HG03095 (cell line): ENCODE data around the gene MAP4K3.
A peak's percentile ranks its signal among the peaks of the same experiment; 100 is the strongest.
"Not testable (repeated sequence)": the region's sequence is repeated elsewhere in the genome, so short reads cannot be mapped to it uniquely, and the experiment has no call there.

Experiments used
- ATAC-seq: cut with Tn5 transposase; IDR thresholded peaks from one replicate; pipeline ENCODE4 v1.9.1; 2021; ENCODE audit warnings: moderate library complexity; ENCODE audit not compliant: unreplicated experiment

MAP4K3 gene

DNA sequence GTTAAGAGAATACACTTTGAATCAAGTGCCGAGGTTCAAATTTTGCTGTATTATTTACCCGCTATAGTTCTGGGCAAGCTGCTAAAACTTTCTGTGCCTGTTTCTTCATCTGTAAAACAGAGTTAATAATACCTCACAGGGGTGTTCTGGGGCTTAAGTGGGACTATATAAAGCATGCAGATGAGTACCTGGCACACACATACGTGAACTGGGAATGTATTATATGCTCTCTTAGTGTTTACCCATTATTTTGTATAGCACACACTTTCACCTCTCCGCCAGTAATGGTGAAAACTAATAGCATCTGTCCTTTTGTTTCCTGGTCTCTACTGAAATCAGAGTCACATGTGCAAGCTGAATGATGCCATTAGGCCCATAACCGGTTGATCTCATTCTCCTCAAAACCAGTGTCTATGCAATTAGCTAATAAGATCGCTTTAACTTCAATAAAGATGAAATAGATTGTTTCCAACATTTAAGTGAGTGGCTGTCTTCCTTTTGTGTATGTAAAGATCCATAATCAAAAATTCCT lies 189.5 kb downstream of the MAP4K3 start:
- ATAC-seq = no peak

DNA sequence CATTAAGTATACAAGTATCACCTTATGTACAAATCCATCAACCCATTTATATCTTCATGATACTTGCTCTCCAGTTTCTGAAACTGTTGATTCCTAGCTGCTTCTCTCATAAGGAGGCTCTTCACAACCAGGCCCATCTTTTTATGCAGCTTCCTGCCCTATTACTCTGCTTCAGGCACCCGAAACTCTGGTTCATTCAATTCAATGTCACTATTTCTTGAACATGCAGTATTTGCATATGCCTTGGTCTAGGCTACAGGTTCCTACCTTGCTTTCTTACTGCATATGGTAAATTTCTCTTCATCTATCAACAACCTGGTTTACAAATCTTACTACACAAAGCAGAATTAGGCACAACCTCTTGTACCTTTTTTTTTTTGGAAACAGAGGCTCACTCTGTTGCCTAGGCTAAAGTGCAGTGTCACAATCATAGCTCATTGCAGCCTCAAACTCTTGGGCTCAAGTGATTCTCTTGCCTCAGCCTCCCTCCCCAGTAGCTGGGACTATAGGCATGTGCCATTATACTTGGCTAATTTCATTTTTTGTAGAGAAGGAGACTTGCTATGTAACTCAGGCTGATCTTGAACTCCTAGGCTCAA lies 190.6 kb downstream of the MAP4K3 start:
- ATAC-seq = no peak

DNA sequence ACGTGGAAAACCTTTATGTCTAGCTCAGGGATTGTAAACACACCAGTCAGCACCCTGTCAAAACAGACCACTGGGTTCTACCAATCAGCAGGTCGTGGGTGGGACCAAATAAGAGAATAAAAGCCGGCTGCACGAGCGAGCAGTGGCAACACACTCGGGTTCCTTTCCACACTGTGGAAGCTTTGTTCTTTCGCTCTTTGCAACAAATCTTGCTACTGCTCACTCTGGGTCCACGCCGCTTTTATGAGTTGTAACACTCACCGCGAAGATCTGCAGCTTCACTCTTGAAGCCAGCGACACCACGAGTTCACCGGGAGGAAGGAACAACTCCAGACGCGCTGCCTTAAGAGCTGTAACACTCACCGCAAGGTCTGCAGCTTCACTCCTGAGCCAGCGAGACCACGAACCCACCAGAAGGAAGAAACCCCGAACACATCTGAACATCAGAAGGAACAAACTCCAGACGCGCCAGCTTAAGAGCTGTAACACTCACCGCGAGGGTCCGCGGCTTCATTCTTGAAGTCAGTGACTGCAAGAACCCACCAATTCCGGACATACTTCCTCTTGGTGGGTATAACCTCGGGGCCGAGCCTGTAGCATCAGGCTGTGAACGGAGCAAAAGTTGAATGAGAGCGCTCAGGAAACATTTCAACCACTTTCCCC lies 192.0 kb downstream of the MAP4K3 start:
- ATAC-seq = not testable (repeated sequence)

DNA sequence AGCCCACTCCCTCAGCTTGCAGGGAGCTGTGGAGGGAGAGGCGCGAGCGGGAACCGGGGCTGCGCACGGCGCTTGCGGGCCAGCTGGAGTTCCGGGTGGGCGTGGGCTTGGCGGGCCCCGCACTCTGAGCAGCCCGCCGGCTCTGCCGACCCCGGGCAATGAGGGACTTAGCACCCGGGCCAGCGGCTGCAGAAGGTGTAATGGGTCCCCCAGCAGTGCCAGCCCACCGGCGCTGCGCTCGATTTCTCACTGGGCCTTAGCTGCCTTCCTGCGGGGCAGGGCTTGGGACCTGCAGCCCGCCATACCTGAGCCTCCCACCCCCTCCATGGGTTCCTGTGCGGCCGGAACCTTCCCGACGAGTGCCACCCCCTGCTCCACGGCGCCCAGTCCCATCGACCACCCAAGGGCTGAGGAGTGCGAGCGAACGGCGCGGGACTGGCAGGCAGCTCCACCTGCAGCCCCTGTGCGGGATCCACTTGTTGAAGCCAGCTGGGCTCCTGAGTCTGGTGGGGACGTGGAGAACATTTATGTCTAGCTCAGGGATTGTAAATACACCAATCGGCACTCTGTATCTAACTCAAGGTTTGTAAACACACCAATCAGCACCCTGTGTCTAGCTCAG lies 192.7 kb downstream of the MAP4K3 start:
- not testable (repeated sequence) for ATAC-seq

DNA sequence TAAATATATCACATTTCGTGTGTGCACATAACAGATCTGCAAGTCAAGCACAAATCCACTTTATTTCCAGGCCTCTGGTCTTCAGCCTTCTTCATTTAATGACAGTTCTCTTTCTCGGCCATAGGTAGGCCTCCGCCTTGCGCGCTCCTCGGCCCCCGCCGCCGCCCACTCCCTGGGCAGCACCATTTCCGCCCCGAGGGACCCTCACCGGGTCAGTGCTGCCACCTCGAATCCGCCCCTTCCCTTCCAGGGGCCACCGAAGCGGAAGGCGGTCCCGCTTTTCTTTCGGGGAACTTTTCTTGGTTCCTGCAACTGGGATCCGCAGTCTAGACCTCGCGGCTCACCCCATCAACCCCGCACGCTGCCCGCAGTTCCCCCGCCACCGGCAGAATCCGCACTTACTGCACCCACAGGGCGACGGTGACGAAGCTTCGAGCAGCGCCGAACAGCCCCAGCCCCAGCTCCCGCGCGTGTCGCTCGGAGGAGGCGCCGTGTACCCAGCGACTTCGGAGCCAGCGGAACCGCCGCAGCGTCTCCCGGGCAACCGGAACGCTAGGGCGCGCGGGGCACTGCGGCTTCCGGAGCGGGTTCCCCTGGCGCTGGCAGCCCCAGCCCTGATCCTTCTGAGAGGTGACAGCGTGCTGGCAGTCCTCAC lies 193.5 kb downstream of the MAP4K3 start, which contains the start of gene CDKL4:
CDKL4 (minus strand) TSS at position 502 of the 655 bp plus-strand sequence.
- no peak for ATAC-seq

DNA sequence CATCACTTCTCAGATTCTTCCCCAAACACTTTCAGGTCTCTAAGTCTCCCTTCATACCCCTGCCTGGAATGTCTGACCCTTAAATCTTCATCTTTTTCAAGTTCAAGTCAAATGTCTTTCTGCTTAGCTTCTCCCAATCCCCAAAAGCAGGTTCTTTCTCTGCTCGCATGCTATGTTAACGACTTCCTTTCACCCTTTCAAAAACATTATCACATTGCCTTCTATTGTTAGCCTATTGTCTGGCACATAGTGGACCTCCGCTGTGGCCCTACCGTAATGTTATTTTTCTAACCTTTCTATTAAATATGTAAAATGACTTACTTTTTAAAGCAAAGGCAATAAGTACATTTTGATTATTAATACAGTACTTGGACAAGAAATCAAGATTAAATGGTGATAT lies 195.5 kb downstream of the MAP4K3 start:
- ATAC-seq = no peak

DNA sequence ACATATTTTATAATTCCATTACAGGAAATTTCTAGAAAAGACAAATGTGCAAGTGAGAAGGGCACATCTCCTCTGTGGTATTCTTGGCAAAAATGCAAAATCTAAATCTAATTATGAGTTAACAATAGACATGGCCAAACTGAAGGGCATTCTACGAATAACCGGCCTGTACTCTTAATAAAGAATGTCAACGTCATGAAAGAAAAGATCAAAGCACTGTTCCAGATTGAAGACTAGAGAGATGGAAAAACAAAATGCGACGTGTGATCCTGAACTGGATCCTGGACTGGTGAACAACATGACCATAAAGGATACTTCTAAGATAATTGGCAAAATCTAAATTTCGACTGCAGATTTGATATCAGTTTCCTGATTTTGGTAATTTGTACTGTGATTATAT lies 196.3 kb downstream of the MAP4K3 start:
- ATAC-seq = no peak

DNA sequence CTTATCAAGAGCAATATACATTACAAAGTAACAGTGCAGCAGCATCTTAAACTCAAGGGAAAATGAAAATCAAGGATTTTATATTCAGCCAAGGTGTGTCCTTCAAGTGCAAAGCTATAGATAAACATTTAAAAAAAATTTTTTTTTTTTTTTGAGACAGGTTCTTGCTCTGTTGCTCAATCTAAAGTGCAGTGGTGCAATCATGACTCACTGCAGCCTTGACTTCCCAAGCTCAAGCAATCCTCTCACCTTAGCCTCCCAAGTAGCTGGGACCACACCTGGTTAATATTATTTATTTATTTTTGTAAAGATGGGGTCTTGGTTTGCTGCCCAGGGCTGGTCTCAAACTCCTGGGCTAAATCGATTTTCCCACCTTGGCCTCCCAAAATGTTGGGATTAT lies 202.3 kb downstream of the MAP4K3 start:
- no peak for ATAC-seq

DNA sequence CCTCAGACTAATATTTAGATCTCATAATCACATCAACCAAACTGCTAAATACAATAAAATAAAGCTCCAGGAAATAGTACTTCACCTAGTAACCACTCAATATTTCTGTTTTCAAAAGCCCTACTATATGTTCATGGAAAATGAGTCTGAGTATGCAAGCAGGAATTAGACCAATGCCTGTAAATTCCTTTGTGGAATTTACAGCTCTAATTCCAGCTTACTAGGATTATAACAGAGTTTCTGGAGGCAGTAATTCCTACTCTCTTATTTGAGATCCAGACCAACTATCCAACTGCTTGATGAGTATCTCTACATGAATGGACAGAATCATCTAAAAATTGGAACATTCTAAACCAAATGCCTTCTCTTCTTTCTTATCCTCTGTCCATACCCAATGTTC lies 204.9 kb downstream of the MAP4K3 start:
- ATAC-seq = no peak

DNA sequence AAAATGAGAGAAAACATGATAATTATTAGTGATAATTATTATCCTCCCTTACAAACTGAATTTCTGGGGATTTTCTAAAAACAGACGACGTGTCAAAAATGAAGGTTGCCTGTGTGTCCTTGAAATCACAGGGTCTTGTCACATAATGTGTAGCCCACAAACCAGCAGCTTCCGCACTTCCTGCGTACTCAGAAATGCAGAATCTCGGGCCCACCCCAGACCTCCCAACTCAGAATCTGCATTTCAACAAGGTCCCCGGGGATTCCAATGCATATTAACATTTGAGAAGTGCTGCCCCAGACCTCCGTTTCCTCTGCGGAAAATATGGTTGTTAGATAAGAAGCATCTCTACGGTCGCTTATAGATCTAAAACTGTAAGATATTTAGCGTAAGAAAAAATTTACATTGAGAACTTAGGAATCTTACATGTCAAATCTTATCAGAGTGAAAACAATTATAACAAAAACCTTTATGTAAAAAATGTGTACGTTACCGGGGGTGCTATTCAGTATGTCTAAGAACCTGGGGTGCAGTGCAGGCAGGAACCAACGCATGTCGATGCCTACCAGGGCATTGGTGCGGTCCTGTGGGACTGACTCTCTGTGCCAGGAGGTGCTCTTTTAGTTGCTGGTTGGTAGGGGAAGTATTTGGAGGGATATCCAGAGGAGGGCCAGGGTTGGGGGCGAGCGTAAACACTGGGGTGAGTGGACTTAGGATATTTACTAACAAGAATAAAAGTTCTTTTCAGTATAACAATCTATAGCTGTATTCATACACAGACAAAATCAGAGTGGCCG lies 208.5 kb downstream of the MAP4K3 start:
- peak; percentile 32 for ATAC-seq

DNA sequence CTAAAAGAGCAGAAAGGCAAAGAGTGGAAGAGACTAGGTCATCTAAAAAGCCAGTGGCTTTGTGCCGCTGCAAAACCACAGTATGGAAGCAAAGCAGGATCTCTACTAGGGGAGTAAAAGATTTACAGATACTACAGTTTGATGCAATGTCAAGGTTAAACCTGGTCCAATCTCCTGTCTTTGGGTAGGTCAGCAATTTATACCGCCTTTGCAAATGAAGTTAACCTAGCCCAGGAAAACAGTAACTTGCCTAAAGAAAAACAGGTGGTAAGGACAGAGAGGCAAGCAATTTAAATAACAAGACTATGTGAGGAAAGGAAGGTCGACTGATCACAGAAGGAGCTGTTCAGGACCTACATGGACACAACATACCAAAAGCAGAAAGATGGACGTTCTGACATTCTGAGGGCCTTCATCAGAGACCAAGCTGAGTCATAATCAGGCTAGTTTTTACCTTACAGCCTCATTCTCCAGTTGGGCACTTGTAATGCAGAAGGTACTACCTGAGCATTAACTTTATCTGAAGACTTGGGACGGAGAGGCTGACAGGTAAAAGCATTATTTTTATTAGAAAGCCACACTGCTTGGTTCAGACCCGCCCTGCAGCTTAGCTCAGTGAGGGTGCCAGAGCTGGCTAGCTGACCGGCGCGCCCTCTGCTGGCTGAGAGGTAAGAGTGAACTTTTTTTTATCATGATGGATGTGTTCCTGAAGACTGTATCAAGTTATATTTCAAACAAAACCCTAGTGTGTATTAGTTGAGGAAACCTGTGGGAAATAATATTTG lies 209.3 kb downstream of the MAP4K3 start:
- ATAC-seq = peak; percentile 78

DNA sequence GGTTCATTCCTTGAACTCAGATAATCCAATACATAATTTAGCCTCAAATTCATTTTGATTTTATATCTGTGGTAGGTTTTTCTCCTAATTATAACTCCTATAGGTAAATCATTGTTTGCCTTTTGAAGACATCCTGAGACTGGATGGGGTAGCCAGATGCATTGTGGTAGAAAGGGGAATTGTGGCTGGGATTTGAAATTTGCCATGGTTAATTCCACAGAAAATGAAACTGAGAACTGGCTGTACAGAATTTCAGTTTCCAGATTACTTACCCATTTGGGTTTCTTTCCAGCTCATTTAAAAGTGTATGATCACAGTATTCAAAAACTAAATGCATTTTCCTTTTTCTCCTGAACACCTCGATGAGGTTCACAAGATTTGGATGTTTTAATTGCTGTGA lies 211.5 kb downstream of the MAP4K3 start:
- no peak for ATAC-seq

DNA sequence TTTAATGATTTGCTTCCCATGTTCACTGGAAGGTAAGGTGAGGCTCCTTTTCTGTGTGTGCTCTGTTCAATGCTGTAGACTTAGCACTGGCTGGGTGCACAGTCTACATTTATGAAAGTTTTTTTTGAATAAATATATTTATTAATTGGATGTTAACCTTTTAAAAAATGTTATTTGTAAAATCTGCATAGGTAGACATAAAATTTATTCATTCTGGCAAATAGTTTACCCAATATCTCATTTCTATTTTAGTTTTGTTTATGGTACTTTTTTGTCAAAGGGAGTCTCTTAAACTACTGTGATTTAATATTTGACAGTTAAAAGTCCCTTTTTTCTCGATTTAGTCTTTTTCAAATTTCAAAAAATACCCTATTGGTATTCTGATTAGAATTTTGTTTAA lies 213.2 kb downstream of the MAP4K3 start:
- no peak for ATAC-seq

DNA sequence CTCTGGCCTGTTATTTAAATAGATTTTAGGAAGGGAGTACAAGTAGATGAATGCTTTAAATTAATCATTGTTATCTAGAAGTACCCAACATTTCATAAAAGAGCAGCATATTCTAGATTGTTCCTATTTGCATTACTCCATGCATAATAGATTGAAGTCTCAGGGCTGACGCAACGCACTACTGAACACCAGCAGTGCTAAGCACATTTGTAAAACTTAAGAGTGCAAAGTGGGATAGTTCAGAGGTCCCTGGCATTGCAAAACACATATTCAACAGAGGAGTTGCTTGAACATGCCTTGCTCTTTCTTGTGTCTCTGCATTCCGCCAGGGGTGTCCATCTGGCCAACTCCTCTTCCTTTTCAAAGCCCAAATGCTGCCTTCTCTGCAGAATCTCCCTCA lies 215.6 kb downstream of the MAP4K3 start:
- ATAC-seq = no peak

DNA sequence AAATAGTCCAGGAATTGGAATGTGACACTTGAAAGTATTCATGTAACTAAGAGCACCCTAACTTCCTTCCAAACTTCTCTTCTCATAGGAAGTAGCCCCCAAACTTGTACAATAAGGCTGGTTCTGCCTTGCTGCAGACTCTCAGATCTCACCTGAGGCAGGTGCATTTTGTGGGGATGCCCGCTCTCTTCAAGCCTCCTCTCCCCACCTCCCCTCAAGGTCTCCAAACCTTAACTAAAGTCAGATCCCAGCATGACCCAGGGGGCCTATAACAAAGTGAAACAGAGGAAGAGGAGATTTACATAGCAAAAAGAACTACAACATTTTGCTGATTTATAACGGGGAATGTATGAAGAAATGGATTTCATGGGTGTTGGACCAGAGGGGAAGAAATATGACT lies 216.9 kb downstream of the MAP4K3 start:
- ATAC-seq = no peak

DNA sequence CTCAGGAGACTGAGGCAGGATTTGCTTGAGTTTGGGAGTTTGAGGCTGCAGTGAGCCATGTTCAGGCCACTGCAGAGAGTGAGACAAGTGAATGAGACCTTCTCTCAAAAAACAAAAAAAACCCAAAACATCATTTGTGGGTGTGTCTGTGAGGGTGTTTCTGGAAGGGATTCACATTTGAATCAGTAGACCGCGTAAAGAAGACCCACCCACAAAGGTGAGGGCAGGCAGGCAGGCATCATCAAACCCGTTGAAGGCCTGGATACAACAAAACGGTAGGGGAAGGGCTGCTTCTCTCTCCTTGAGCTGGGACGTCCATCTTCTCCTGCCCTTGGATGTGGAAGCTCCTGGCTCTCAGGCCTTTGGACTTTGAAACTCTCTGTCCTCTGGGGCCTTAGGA lies 218.7 kb downstream of the MAP4K3 start:
- ATAC-seq = no peak

DNA sequence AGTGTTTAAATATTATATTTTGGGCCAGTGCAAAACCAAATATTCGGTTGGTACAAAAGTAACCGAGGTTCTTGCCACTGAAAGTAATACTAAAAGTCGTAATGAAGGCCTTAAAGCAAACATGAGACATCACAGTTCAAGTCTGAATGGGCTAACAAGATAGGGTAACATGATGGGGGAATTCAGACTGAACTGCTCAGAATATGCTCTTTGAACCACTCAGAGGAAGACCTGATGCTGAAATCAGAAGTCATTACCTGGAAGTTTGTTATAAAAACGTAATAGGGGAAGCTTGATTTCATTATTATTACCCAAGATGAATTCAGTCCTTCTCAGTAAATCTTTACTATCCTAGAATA lies 219.9 kb downstream of the MAP4K3 start:
- no peak for ATAC-seq

DNA sequence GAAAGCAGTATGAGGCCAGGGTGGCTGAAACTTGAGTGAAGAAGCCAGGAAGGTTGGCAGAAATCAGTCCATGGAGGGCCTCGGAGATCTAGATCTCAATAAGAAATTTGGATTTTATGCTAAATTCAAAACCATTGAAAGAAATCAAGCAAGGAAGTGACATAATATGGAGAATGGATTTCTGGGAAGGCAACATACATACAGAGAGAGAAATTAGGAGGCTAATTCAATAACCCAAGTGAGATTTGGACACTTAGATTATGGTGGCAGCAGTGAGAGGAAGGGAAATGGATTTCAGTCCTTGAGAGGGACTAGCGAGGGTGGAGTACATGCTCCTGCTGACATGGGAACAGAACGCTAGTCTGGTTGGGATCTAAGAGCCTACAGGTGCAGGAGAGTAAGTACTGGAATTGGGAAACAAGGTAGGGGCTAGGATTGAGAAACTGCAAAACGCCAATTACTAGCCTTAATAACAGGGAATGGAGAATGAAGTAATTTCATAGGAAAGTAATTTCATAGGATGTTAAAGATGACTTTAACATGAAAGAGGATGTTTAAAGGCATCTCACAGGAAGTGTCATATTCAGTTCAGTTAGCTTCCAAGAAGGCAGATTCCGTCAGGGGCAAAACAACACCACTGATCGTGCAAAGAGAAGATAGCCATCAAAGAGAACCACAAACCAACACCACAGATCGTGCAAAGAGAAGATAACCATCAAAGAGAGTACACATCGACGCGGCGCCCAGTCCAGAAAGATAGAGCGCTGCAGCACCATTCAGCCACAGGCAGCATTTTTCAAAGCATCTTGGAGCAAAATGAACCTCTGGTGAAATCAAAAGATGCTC lies 220.5 kb downstream of the MAP4K3 start:
- ATAC-seq = no peak

DNA sequence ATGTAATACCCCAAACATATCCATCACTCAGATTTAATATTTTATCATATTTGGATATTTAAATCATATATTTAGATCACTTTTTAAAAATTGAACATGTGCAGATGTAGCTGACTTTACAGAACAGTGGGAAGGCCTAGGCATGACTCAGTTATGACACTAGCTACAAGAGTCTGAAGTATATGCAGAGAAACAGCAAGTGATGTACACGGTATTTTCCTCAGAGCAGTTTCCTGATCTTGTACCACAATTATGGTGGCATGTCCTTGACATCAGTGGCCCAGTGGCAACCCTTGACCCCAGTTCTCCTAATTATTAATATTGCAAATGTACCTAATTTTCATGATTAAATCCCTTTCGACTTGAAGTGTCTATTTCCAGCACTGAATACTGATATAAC lies 221.5 kb downstream of the MAP4K3 start:
- no peak for ATAC-seq
